ENCODE results near the gene SLC35D1. TPM values are rescaled to one million over a fixed set of nuclear protein-coding genes. Genes with fewer than 3 reads are reported as not detected.

The SLC35D1 gene
- total RNA-seq, 1 experiment from 2014 or later: 18.7 TPM

DNA sequence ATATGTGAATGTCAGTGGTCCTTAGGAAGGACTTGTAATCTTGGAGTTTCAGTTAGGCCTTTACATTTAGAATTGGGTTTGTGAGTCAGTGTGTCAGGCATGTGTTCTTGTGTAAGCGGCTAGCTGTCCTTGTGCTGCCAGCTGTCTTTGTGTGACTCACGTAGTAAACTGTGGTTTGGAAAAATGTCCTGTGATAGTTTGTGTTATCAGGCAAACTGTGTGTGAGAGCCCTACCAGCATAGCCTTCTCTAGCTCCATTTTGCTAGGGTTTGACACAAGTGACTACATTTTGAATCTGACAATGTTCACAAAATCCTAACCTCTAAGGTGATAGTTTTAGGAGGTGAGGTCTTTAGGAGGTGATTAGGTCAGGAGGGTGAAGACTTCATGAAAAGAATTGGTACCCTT, 6.9 kb upstream of the SLC35D1 start:
- H3K9me3 ChIP-seq (replicated peaks): no peaks in the 10 kb centered on the region
- H3K4me3 ChIP-seq: no peak overlapping the region
- H3K4me1 ChIP-seq: peaks cover 21% of the 10 kb centered on the region
- no peaks in the 10 kb centered on the region for H3K27me3 ChIP-seq
- DNase-seq: peak; percentile 70 to 75
- no peaks in the 10 kb centered on the region for H3K36me3 ChIP-seq
- peak overlapping the region; percentile 70 for H3K27ac ChIP-seq

DNA sequence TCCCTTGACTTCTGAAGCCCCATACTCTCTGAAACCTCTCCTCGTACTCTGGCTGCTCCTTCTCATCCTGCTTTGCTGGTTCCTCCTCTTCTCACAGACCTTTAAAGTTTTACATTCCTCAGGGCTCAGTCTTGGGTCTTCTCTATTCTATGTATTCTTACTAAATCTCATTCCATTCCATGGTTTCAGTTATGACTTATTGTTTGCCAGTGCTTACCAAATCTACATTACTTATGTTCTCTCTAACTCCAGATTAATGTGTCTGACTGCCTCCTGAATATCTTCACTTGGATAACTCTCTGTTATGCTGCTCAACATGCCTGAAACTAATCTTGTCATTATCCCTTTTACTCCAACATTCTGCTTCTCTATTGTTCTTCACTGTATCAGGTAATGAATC, 5.4 kb upstream of the SLC35D1 start:
- Histone ChIP-seq H3K4me3 (no peak overlapping the region), H3K4me1 (peaks cover 21% of the 10 kb centered on the region), H3K9me3 (replicated peaks) (no peaks in the 10 kb centered on the region), H3K27me3 (no peaks in the 10 kb centered on the region), H3K36me3 (no peaks in the 10 kb centered on the region), H3K27ac (no peak overlapping the region)
- no peak for DNase-seq

DNA sequence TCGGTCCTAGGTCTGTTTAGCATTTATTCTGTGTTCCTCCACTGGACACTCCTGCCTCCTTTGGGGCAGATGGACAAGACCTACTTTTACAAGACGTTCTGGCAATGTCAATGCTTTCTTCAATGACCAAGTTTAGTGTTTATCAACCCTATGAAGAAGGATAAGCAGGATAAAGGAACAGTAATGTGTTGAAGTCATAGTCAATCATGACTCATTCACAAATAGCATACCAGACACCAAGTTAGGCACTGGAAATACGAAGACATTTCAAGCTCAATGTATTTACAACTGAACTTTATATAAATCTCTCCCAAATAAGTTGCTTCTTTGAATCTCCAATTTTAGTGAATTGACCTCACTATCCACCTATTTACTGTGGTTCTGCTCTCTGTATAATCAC, 4.8 kb upstream of the SLC35D1 start:
- no peak for DNase-seq
- Histone ChIP-seq H3K27me3 (no peaks in the 10 kb centered on the region), H3K4me3 (no peak overlapping the region), H3K27ac (no peak overlapping the region), H3K36me3 (no peaks in the 10 kb centered on the region), H3K4me1 (peaks cover 21% of the 10 kb centered on the region), H3K9me3 (replicated peaks) (no peaks in the 10 kb centered on the region)

DNA sequence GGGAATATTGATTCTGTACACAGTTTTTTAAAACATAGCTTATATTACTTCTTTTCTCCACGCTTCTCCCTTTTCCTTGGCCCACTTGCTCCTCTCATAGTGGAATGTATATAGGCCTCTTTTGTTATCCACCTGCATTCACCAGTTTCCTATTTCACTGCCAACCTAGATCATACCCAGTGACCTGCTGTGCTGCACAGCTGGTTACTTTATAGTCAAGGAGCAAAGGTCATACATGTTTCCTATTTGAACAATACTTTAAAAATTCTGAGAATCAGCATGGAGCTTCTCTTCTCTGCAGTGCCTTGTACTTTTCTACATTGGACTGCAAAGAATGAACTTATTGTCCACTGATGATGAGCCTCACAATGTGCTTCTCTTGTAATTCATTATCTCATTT, 4.3 kb upstream of the SLC35D1 start:
- Histone ChIP-seq H3K4me1 (peaks cover 21% of the 10 kb centered on the region), H3K27me3 (no peaks in the 10 kb centered on the region), H3K9me3 (replicated peaks) (no peaks in the 10 kb centered on the region), H3K4me3 (no peak overlapping the region), H3K27ac (no peak overlapping the region), H3K36me3 (no peaks in the 10 kb centered on the region)
- DNase-seq: no peak

DNA sequence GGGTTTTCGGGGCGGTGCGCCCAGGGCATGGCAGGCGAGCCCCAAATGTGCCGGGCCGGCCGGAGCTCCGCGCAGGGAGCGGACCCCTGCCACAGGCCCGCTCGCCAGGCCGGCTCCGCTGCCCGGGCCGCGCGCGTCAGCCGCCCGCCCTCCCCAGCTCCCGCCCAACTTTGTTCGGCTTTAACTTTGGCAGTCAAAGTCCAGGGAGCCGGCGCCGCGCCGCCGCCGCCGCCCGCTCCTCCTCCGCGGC, 488 bp downstream of the SLC35D1 start:
- Histone ChIP-seq H3K4me1 (peaks cover 7% of the 10 kb centered on the region; the same call in 1 of the 2 replicates), H3K36me3 (peaks cover 23% of the 10 kb centered on the region), H3K27ac (peak overlapping the region; percentile 77; the same call in 1 of the 2 replicates), H3K27me3 (no peaks in the 10 kb centered on the region), H3K9me3 (replicated peaks) (no peaks in the 10 kb centered on the region), H3K4me3 (peak overlapping the region; percentile 96)
- DNase-seq: no peak

DNA sequence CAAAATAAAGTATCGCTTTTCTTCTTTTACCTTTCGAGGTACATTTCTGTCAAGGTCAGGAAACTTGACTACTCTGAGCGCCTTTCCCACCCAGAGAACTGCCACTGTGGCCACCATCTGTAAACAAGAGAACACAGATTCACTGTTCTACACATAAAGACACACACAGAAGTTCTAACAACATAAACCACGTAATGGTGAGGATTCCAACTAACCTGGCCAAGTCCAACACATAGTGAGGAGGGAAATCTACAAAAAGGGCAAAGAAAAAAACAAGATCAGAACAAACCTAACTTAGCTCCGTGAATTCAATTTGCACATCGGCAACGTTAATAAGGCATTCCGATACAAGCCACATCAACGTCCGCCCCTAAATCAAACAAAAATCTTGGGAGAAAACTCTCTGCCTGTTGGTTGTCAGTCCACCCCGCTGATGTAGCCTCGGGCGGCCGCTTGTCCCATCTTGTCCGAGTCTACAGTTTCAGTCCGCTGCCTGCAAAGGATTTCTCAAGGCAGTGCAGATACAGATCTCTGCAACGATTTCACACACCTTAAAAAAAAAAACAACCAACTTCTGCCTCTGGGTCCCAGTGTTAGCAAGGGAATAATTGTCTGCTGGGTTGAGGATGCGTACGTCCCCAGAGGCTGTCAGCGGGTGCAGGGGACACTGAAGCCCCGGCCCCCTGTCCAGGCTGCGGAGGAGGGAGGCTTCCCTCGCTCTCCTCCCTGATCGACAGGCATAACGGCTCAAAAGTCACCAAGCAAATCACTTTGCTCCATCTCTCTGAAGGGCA, 1.0 kb downstream of the SLC35D1 start:
- Histone ChIP-seq H3K9me3 (replicated peaks) (no peaks in the 10 kb centered on the region), H3K36me3 (peaks cover 29% of the 10 kb centered on the region), H3K4me1 (peaks cover 7% of the 10 kb centered on the region; the same call in 1 of the 2 replicates), H3K27me3 (no peaks in the 10 kb centered on the region), H3K4me3 (peak overlapping the region; percentile 96), H3K27ac (no peak overlapping the region; the same call in 1 of the 2 replicates)
- DNase-seq: peak; percentile 58 to 66

DNA sequence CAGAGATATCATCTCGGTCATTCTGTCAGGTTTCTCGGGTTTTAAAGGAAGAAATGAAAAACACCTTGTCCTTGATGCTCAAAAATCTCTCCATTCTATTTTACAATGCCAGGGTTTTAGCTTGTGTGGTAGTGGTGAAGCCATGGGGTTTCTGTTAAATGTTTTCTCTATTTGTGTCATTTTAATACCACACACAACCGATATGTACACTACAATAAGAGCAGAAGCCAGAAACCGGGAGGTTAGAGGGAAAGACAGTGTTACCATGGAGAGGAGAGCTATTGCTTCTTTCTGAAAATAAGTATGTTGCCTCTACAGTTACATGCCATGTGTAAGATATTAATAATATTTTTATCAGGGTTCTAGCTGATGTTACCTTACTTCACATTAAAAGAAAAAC, 2.8 kb downstream of the SLC35D1 start:
- H3K27ac ChIP-seq: no peak overlapping the region
- no peak overlapping the region for H3K4me3 ChIP-seq
- H3K4me1 ChIP-seq: peaks cover 7% of the 10 kb centered on the region; the same call in 1 of the 2 replicates
- H3K27me3 ChIP-seq: no peaks in the 10 kb centered on the region
- H3K36me3 ChIP-seq: peaks cover 37% of the 10 kb centered on the region
- DNase-seq: no peak
- H3K9me3 ChIP-seq (replicated peaks): no peaks in the 10 kb centered on the region

DNA sequence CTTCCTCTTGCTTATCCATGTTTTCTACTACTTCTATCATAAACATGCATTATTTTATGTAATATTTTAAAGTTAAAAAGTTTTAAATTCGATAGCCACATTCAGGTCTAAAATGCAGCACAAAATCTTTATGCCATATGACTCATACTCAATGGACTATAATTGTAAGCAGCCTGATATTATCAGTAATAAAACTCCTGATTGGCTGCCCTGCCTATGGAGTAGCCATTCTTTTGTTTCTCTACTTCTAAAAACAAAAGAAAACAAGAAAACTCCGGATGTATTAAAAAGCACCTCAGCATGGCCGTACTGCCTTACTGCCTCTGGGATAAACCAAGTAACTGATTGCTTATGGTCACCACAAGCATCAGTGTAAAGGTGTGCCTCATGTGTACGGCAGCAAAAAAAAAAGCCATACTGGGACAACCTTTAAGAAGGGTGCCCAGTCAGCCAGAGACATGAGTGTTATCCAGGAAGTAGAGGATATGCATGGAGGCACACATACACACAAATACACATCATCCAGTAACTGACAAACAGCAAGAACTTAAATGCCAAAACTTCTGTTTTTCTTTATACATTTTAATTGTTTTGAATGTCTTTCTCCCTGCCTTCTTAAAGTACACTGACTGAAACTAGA, 9.2 kb downstream of the SLC35D1 start:
- Histone ChIP-seq H3K36me3 (peaks cover 75% of the 10 kb centered on the region), H3K27me3 (no peaks in the 10 kb centered on the region), H3K9me3 (replicated peaks) (no peaks in the 10 kb centered on the region), H3K4me1 (no peaks in the 10 kb centered on the region), H3K4me3 (no peak overlapping the region), H3K27ac (no peak overlapping the region)
- DNase-seq: no peak

DNA sequence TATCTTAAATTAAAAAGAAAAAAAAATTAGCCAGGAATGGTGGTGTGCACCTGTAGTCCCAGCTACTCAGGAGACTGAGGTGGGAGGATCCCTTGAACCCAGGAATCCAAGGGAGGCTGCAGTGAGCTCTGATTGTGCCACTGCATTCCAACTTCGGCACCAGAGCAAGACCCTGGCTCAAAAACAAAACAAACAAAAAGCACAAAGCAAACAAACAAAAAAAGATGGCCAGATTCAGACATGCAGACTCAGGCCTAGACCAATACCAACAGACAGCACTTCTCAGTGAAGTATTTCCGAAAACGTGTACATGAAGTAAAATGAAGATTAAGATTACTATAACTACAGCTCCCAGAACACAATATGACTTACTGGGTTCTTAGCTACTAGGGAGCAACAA, 10.6 kb downstream of the SLC35D1 start:
- Histone ChIP-seq H3K36me3 (peaks cover 73% of the 10 kb centered on the region), H3K9me3 (replicated peaks) (no peaks in the 10 kb centered on the region), H3K27ac (no peak overlapping the region), H3K4me1 (no peaks in the 10 kb centered on the region), H3K27me3 (no peaks in the 10 kb centered on the region), H3K4me3 (no peak overlapping the region)
- DNase-seq: no peak

DNA sequence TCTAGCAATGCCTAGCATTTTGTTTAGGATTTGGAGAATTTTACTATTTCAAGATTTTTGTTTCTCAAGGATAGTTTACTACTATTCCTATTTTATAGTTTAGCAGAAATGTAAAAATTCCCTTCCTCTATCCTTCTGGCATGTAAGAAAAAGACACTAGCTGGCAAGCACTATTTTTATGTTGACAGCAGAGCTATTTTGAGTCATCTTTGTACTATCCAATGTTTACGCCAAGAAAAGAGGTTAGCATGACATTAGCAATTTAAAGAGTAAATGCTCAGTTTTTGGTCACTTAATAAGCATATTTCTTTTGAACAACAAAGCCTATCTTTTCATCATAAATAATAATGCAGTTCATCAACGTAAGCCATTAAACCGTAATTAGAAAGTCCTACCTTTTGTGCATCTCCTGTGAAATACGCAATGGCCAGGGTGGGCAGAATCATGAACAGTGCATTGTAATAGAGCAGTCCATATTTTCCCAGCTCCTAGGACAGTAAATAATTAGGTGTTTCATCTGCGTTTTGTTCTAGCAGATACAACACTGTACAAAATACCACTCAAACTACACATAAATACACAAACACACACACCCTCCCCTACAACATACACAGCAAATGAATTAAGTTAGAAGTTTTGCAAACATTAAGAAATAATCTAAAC, 12.0 kb downstream of the SLC35D1 start:
- 0 out of 2 replicates have a peak, but pooled peaks cover under 1% of the 10 kb centered on the region for H3K9me3 ChIP-seq (replicated peaks)
- DNase-seq: no peak
- no peaks in the 10 kb centered on the region for H3K4me1 ChIP-seq
- no peaks in the 10 kb centered on the region for H3K27me3 ChIP-seq
- H3K36me3 ChIP-seq: peaks cover 78% of the 10 kb centered on the region
- no peak overlapping the region for H3K27ac ChIP-seq
- no peak overlapping the region for H3K4me3 ChIP-seq

DNA sequence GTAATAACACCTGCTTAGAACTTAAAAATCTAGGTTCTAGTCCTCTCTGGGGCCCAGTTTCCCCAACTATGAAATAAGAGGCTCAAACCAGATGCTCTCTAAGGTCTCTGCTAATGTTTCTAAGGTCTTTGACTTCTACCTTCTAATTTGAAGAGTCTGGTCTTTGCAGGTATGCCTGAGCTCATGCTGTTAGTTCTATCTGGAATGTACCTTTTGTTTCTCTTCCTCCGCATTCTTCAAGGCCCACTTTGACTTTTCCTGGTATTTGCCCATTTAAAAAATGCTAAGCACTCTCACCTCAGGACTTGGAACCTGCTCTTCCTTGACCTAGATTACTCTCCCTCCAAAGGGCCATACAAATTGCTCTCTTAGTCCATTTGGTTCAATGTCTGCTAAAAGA, 13.5 kb downstream of the SLC35D1 start:
- DNase-seq: no peak
- no peaks in the 10 kb centered on the region for H3K27me3 ChIP-seq
- H3K9me3 ChIP-seq (replicated peaks): 0 out of 2 replicates have a peak, but pooled peaks cover 3% of the 10 kb centered on the region
- H3K27ac ChIP-seq: no peak overlapping the region
- no peaks in the 10 kb centered on the region for H3K4me1 ChIP-seq
- no peak overlapping the region for H3K4me3 ChIP-seq
- H3K36me3 ChIP-seq: peaks cover 76% of the 10 kb centered on the region

DNA sequence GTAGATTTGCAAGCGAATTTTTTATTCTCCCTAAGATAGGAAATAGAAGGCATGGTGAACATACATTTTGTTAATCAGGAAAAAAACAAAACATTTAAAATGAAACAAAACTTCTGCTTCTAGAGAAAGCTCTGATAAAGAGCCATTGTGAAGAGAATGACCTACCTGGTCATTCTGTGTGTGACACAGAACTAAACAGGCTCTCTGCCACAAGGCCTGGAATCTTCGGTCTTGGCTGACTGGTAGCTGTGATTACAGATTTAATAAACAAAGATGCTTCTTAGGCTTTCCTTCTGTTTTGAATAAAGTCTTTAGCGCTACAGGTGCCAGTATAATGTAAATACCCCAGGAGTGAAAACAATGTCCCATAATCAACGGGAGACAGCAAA, 22.1 kb downstream of the SLC35D1 start:
- DNase-seq: no peak
- no peaks in the 10 kb centered on the region for H3K4me1 ChIP-seq
- 0 out of 2 replicates have a peak, but pooled peaks cover 1% of the 10 kb centered on the region for H3K9me3 ChIP-seq (replicated peaks)
- no peak overlapping the region for H3K4me3 ChIP-seq
- H3K36me3 ChIP-seq: peaks cover 42% of the 10 kb centered on the region
- H3K27me3 ChIP-seq: no peaks in the 10 kb centered on the region
- no peak overlapping the region for H3K27ac ChIP-seq

DNA sequence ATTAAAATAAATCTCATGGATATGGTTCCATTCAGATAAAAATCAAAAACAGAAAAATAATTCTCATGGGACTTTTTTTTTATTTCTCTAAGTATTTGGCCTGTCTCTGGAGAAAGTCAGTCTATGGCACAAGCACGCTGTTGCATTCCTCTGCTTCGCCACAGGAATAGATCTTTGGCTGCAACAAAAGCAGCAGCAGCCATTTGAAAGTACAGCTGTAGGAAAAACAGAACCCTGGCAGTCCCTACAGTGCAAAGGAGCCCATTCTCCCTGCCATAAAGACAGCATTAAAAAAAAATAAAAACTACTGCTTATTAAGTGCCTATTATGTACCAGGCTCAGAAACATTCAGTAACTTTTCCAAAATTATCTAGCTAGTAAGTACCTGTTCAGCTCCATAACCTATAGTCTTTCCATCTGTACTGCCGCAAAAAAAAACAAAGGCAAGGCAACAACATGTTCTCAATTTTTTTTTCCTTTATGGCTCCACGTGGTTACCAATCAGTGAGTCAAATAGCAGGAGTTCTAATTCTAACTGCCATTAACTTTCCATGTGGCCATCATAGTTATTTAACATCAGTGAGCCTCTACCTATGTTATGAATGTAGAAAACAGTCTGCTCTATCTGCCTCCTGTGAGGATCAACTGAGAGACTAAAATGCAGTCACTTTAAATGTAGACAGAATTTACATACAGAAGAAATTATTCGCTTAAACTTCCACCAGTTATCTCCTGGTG, 22.7 kb downstream of the SLC35D1 start:
- no peak for DNase-seq
- Histone ChIP-seq H3K27me3 (no peaks in the 10 kb centered on the region), H3K9me3 (replicated peaks) (no peaks in the 10 kb centered on the region; the same call in 1 of the 2 replicates)

DNA sequence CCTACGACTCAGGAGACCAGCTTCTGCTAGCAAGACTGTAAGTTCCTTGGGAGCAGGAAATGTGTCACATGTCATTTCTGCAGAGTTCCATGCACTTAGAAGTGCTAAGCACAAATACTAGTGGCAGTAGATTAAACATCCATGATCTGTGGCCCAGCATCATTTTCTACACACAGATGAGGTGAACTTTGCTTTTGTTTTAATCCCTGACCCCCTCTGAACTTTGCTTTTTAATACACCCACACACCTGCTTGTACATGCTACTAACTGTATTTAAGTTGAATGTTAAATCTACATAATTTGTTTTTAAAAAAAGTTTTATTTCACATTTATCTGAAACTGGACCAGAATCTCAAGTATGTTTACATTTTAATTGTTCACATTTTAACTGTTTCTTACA, 24.5 kb downstream of the SLC35D1 start:
- H3K4me1 ChIP-seq: no peaks in the 10 kb centered on the region
- no peak for DNase-seq
- H3K27ac ChIP-seq: no peak overlapping the region
- H3K4me3 ChIP-seq: no peak overlapping the region
- H3K9me3 ChIP-seq (replicated peaks): no peaks in the 10 kb centered on the region; the same call in 1 of the 2 replicates
- no peaks in the 10 kb centered on the region for H3K27me3 ChIP-seq
- peaks cover 38% of the 10 kb centered on the region for H3K36me3 ChIP-seq

More for the DNA sequence above, 22.7 kb downstream of the SLC35D1 start:
- Histone ChIP-seq H3K4me1 (no peaks in the 10 kb centered on the region), H3K36me3 (peaks cover 42% of the 10 kb centered on the region), H3K27ac (no peak overlapping the region), H3K4me3 (no peak overlapping the region)

DNA sequence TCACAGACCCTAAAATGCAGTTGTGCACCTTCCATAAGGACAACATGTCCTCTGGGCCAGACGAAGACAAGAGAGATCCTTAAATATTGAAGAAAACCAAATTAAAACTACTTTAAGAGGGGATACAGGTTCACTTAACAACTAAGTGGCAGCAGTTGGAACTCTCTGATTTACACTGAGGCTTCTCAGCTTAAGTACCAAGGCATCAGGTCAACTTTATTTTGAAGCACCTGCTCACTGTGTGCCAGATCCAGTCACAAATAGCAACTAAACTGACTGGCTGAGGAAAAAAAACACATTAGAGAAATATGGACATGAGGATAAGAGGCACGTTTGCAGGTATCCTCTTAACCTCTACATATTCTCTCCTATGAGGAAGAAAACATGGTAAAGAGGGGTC, 33.2 kb downstream of the SLC35D1 start:
- DNase-seq: no peak
- Histone ChIP-seq H3K27me3 (no peaks in the 10 kb centered on the region), H3K4me3 (no peak overlapping the region), H3K9me3 (replicated peaks) (no peaks in the 10 kb centered on the region), H3K36me3 (peaks cover 36% of the 10 kb centered on the region), H3K27ac (no peak overlapping the region), H3K4me1 (no peaks in the 10 kb centered on the region)

Data from SJCRH30 (cell line).